NCI-H510A (cell line): Measurements from ENCODE around the gene CFAP69.
"Not testable (repeated sequence)": the region's sequence is repeated elsewhere in the genome, so short reads cannot be mapped to it uniquely, and the experiment has no call there.

Source experiments
- DNase-seq: peaks from one replicate; lab custom pipeline; 2025; lab: John Stamatoyannopoulos, UW

The CFAP69 gene

DNA sequence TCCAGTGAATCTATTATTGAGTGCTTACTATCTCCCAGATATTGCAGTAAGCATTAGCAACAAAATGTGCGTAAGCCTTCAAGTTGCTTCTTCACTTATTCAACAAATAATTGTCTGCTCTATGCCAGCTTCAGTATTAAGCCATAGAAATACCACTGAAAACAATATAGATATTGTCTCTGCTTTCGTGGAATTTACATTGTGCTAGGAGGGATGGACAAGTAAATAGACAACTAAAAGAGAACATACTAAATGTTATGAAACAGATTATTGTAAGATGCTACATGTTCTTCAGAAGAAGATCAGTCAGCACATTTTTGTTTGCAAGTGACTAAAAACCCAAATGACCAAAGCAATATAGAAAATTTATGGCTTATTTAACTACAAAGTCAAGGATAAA, 27.3 kb downstream of the CFAP69 start:
- DNase-seq = no peak

GRCh38 chr7:90274161-90274560, 29.2 kb downstream of the CFAP69 start:
- no peak for DNase-seq

DNA sequence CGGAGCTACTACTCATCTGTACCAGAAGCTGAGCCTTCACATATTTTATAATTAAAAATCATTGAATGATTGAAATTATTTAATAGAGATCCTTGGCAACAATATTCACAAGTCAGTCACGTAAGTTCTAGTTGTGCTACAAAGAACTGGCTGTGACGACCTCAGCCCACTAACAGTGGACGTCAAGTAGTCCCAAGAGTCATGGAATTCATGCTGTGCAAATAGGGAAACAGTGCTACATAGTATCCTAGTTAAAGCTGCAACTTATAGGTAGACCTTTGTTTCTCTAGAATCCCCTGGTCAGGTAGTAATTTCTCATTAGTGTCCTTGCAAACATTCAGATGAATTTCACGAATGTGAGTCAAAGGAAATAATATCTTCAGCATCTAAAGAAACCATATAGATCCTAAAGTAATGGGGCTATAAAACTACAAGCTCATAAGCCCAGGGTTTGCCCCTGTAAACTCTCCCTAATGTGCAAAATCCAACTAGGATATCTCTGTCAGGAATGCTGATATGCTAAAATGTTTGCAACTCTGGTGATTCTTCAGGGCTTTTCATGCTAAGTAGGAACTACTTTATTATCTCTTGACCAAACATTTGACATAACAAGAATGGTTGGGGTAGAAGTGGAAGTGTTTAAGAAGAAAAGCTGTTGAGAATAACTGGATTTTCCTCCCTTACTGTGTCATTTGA, 31.2 kb downstream of the CFAP69 start:
- no peak for DNase-seq

DNA sequence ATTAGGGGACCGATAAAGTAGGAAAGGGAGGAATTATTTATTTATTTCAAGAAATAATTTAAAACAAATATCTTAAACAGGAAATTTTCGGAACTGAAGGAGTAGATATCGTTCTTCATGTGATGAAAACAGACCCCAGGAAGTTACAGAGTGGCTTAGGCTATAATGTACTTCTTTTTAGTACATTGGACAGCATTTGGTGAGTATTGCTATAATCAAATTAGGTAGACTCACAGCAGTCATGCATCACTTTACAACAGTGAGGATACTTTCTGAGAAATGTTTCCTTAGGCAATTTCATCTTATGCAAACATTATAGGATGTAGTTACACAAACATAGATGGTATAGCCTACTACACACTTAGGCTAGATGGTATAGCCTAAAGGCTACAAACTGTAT, 43.2 kb downstream of the CFAP69 start:
- DNase-seq = no peak

GRCh38 chr7:90290244-90291113, 45.5 kb downstream of the CFAP69 start:
- DNase-seq = no peak

- DNase-seq = no peak
Observed at GRCh38 chr7:90298145-90299038, 53.4 kb downstream of the CFAP69 start.

DNA sequence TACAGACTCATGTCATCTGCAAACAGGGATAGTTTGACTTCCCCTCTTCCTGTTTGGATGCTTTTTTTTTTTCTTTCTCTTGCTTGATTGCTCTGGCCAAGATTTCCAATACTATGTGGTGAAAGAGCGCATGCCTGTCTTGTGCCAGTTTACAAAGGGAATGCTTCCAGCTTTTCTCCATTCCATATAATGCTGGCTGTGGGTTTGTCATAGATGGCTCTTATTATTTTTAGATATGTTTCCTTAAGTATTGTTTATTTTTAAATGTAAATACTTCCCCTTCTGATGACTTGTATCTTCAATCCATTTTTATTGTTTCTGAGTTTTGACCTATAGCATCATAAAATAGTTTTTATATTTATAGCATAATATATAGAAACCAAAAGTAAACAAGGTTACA, 58.3 kb downstream of the CFAP69 start:
- DNase-seq = no peak

- no peak for DNase-seq
Observed at GRCh38 chr7:90309872-90310271, 64.9 kb downstream of the CFAP69 start.

DNA sequence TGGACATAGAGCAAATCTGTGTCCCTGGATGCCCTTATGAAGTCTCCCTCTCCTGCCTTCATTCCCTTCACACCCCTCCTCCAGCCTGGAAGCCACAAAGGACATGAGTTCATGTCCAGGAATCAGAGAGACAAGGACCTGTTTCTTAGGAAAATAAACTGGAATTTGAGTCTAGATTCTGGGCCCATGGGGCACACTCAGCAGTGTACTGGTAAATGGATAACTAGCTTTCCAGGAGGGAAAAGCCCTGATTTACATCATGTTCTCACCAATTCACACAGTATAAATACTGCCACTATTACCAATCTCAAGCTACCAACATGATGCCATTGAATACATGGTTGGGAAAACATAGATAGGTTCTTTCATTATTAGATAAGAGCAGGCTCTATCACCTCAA, 66.2 kb downstream of the CFAP69 start:
- no peak for DNase-seq

DNA sequence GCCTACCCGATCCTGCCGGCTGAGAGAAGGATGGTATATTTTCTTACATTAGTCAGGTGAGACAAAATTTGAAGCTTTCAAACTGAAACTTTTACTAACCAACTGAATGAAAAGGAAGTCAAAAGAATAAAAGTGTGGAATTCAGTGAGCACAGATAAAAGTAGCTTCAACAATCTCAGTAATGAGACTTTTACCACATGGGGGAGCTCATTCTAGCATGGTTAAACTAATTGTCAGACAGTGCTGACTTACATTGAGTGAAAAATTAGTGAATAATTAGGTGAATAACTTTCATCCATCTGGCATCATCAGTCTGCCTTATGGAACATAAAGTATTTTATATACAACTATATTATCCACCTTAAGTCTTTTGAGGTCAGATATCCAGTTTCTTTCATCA, 67.8 kb downstream of the CFAP69 start:
- no peak for DNase-seq

DNA sequence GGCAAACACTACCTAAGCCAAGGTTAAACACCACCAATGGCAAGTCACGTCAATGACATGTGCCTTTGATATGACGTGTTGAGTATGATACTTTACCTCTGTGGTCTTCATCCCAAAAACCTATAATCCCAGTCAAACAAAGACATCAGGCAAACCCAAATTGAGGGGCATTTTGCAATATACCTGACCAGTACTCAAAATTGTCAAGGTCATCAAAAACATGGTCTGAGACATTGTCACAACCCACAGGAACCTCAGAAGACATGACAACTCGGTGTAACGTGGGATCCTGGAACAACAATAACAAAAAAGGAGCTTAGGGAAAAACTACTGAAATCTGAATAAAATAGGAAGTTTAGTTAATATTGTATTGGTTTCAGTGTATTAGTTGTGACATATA, 68.9 kb downstream of the CFAP69 start:
- no peak for DNase-seq

DNA sequence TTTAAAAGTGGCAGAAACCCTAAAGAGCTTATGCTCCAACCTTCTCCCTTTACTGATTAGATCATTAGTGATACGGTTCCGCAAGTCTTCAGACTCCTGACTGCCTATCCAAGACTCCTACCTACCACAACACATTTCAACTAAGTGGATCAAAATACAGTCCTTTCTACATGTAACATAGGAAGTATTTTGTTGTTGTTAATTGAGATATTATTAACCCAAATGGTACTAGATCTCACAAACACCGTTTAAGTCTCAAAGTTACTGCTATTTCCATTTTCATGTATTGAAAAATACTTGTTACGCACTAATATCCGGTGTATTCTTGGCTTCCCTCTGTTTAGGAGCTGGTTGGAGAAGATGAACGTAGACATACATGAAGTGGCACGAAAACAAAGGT, 75.0 kb downstream of the CFAP69 start:
- no peak for DNase-seq

GRCh38 chr7:90320418-90320800, 75.4 kb downstream of the CFAP69 start:
- no peak for DNase-seq

DNA sequence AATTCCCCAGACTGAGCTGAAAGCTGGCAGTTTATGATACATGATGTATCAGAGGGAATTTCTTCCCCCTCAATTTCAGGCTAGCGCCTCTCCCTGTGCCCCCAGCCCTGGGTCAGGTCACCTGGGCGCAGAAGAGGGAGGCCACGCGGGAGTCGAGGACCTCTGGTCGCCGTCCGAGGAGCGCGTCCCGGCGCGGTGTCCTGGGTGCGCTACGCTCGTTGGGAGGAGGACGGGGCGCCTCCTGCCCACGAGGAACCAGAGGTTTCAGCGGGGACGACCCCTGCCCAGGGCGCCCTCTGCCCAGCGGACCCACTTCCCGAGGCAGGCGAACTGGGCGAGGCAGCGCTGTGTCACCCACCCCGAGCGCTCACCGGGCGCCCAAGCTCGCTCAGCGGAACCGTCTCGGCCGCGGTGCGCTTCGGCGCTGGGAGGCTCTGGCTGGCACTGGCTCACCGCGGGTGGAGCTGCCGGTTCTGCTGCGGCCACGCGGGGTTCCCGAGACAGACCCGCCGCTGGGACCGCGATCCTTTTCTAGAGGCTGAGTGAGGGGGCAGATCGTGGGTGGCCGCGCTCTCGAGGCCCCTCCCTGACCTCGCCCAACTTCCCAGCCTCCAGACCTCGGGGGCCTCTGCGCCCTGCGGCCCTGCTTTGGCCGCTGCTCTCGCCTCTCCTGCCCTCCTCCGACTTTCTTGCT, 76.0 kb downstream of the CFAP69 start, which contains the start of gene FAM237B:
Gene FAM237B (minus strand): TSS at position 504 of the 694 bp plus-strand sequence. CDS start 1,556 bp downstream, outside the sequence.
- DNase-seq = no peak

DNA sequence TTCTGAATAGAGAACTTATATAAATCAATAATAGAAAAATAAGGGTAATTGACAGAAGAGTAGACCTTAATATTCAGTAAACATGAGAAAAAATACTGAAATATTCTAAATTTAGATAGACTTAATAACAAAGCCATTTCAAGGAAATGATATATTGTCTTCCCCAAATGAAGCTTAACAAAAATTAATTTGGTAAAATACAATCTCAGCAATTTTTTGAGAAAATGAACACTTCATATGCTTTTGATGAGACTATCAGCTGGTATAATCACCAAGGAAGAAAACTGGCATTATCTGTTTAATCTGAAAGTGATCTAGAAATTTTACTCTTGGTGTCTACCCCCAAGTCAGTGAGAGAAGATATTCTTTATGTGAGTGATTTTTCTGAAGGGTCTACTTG, 77.9 kb downstream of the CFAP69 start:
- no peak for DNase-seq

GRCh38 chr7:90326500-90326899, 81.5 kb downstream of the CFAP69 start:
- DNase-seq = no peak

- DNase-seq = no peak
Observed at GRCh38 chr7:90334193-90334843, 89.3 kb downstream of the CFAP69 start.

- DNase-seq = not testable (repeated sequence)
Observed at GRCh38 chr7:90334926-90335325, 90.0 kb downstream of the CFAP69 start.

DNA sequence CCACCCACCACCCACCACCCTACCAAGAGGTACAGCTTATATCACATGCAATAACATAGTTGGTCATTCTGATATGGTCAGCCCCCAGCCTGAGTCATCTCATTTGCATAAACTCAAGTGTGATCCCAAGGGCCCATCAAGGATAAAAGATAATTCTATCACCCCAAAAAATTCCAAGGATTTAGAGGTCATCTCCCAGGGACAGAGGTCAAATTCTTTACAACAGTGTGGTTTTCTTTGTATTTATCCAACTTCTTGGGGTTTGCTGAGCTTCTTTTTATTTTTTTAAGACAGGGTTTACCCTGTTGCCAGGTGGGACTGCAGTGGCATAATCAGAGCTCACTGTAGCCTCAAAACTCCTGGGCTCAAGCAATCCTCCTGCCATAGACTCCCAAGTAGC, 92.1 kb downstream of the CFAP69 start:
- DNase-seq = no peak

- no peak for DNase-seq
Observed at GRCh38 chr7:90345016-90345415, 100.0 kb downstream of the CFAP69 start.
